HG03521 (cell line): ENCODE results near the gene AHNAK2.

Experiments used
- ATAC-seq: cut with Tn5 transposase; IDR thresholded peaks from one replicate; pipeline ENCODE4 v1.9.1; 2021; ENCODE audit warnings: mild to moderate bottlenecking, moderate library complexity; ENCODE audit not compliant: unreplicated experiment

AHNAK2 gene

GRCh38 chr14:104889375-104889757 lies 88.8 kb downstream of the AHNAK2 start:
- no peak for ATAC-seq

GRCh38 chr14:104888489-104889374 lies 89.4 kb downstream of the AHNAK2 start:
- no peak for ATAC-seq

- ATAC-seq, result no peak
Measured at GRCh38 chr14:104887623-104888488, 90.3 kb downstream of the AHNAK2 start.
